GM23248 (cell line): ENCODE results near the gene HPD. TPM values are rescaled to one million over a fixed set of nuclear protein-coding genes. Genes with fewer than 3 reads are reported as not detected.

ENCODE experiments used
- DNase-seq: peaks from one replicate; pipeline ENCODE4 v3.0.0-alpha.2; 2015
- H2AFZ ChIP-seq: fragments of 200-600 bp; sonication (generic); 2 replicates; pipeline ENCODE4 v1.6.1; 2016; ENCODE audit warnings: antibody characterized with exemption
- H3F3A ChIP-seq: fragments of 200-600 bp; sonication (generic); 2 replicates; pipeline ENCODE4 v1.6.1; 2016; ENCODE audit warnings: mild to moderate bottlenecking, antibody characterized with exemption, mixed run types; ENCODE audit not compliant: insufficient read depth
- H3K27ac ChIP-seq: fragments of 200-600 bp; sonication (generic); 2 replicates; pipeline ENCODE4 v1.5.1; 2016; ENCODE audit warnings: mild to moderate bottlenecking
- H3K27me3 ChIP-seq: fragments of 200-600 bp; sonication (generic); replicated peaks from 2 replicates; pipeline ENCODE4 v1.6.1; 2016; ENCODE audit warnings: mild to moderate bottlenecking; ENCODE audit not compliant: insufficient read depth
- H3K36me3 ChIP-seq: fragments of 200-600 bp; sonication (generic); 2 replicates; pipeline ENCODE4 v1.6.1; 2016; ENCODE audit warnings: low read depth, mild to moderate bottlenecking
- H3K4me1 ChIP-seq: fragments of 200-600 bp; sonication (generic); 2 replicates; pipeline ENCODE4 v1.6.1; 2016; ENCODE audit warnings: mild to moderate bottlenecking; ENCODE audit not compliant: insufficient read depth
- H3K4me2 ChIP-seq: fragments of 200-600 bp; sonication (generic); one replicate; pipeline ENCODE4 v1.6.1; 2016; ENCODE audit warnings: mild to moderate bottlenecking; ENCODE audit not compliant: unreplicated experiment
- H3K4me3 ChIP-seq: fragments of 200-600 bp; sonication (generic); 2 replicates; pipeline ENCODE4 v1.5.1; 2016; ENCODE audit warnings: mild to moderate bottlenecking
- H3K79me2 ChIP-seq: fragments of 200-600 bp; sonication (generic); 2 replicates; pipeline ENCODE4 v1.6.1; 2016; ENCODE audit warnings: mild to moderate bottlenecking; ENCODE audit not compliant: insufficient read depth
- H3K9ac ChIP-seq: fragments of 200-600 bp; sonication (generic); 2 replicates; pipeline ENCODE4 v1.6.1; 2016; ENCODE audit warnings: mild to moderate bottlenecking
- H3K9me2 ChIP-seq: fragments of 200-600 bp; sonication (generic); 2 replicates; pipeline ENCODE4 v1.6.1; 2016; ENCODE audit warnings: mixed run types, mild to moderate bottlenecking, moderate library complexity; ENCODE audit not compliant: insufficient read depth
- H3K9me3 ChIP-seq: fragments of 200-600 bp; sonication (generic); one replicate; pipeline ENCODE4 v1.6.1; 2017; ENCODE audit warnings: low read depth
- H4K20me1 ChIP-seq: fragments of 200-600 bp; sonication (generic); 2 replicates; pipeline ENCODE4 v1.6.0; 2016; ENCODE audit not compliant: insufficient read depth
- EZH2 ChIP-seq: fragments of 200-600 bp; sonication (generic); IDR thresholded peaks from 2 replicates; pipeline ENCODE4 v1.6.1; 2018; ENCODE audit warnings: antibody characterized with exemption, mild to moderate bottlenecking; ENCODE audit not compliant: insufficient read depth, poor library complexity, severe bottlenecking
- EZH2phosphoT487 ChIP-seq: fragments of 200-600 bp; sonication (generic); IDR thresholded peaks from 2 replicates; pipeline ENCODE4 v1.6.1; 2018; ENCODE audit warnings: antibody characterized with exemption, moderate library complexity, mild to moderate bottlenecking, low read depth; ENCODE audit not compliant: insufficient read depth
- WGBS, 2 experiments: methylation state at CpG; one replicate each; pipeline ENCODE4 v1.1.6; 2015 to 2017; ENCODE audit warnings: low lambda C conversion rate in 2 of 2, low coverage in 1 of 2; ENCODE audit errors: missing lambda C conversion rate in 2 of 2; 5-methylcytosine and 5-hydroxymethylcytosine counted together
- in situ Hi-C: fragments of 300-500 bp; cut with MboI; formaldehyde crosslinking; loops from 2 replicates; pipeline ENCODE4 v1.15.0; 2020
- polyA plus RNA-seq: library from polyadenylated mRNA; unstranded; fragments of >200 nt; fragmentation: Nextera tagmentation; extraction: Ambion mirVana; gene quantifications from 2 replicates; pipeline ENCODE4 v1.2.1, GENCODE V29; 2016
- total RNA-seq: library from RNA; depleted of rRNA; stranded (reverse); fragments of >200 nt; shearing (Covaris generic); gene quantifications from 2 replicates; pipeline ENCODE4 v1.2.3, GENCODE V29; 2014

HPD gene
- total and polyA plus RNA-seq, 2 experiments from 2014 or later, result not detected

DNA sequence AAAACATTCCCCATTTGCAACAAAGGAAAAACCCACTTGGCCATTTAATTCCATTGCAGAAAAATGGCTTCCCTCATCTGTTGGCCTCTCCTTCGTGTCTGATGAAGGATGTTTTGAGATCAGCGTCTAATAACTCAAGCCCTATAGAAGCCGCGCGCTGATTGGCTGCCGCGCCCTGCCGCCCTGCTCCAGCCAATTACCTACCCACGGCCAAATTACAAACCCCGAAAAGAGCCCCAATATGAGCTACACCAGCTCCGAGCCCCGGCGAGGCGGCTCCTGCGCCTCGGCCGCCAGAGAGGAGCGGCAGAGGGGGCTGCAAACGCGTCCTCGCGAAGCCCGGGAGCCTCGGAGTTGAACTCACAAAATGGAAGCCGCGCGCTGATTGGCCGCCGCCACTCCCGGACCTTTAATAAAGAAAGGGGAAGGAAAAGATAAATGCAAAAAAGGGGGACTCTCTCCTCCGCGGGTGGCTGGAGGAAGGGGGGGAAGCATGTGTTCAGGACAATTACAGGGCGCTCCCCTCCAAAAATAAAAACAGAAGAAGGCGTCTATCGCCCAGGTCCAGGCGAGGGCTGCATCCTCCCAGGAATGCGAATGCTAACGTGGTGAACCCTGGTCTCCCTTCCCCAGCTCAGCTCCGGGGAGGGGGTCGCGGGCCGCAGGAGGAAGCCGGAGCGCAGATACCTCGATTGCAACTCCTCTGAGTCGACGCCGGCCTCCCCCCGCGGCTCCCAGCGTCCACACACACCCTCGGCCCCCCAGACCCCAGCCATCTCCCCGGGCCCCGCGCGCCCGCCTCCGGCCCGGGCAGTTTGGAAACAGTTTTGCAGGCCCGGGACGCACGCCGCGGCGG, 55.6 kb downstream of the HPD start:
- Histone ChIP-seq H3K27me3 (no peaks in the 10 kb centered on the region), H3K79me2 (peaks cover 65% of the 10 kb centered on the region), H3K4me3 (peak overlapping the region; percentile 80), H2AFZ (peak overlapping the region; percentile 80), H3F3A (peaks cover 28% of the 10 kb centered on the region), H3K9ac (peak overlapping the region; percentile 99), H3K27ac (peak overlapping the region; percentile 99), H3K36me3 (no peaks in the 10 kb centered on the region), H3K9me3 (no peaks in the 10 kb centered on the region), H3K4me1 (peaks cover 32% of the 10 kb centered on the region), H3K9me2 (no peaks in the 10 kb centered on the region), H4K20me1 (no peaks in the 10 kb centered on the region), H3K4me2 (peak overlapping the region; percentile 98)
- WGBS, 2 experiments, result 0 to 1% methylated on average over 34 to 65 of the region's 65 CpGs
- peak; percentile 93 for DNase-seq
- TF ChIP-seq EZH2phosphoT487 (no peak), EZH2 (no peak)
- in situ Hi-C loops, result no loop called here

DNA sequence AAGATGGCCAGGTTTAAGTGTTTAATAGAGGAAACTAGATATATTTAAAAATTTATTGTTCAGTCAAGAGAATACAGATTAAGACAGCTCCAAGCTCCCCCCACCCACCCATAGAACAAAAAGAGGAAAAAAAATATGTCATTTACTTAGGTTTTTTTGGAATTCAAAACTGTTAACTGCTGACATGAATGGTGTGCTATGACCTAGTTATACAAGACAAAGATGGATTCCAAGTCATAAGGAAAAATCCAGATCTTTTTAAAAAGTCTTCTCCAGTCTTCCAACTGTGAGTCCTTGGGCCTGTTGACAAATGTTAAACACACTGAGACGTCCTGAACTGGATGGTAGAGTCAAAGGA, 56.2 kb downstream of the HPD start:
- H3K79me2 ChIP-seq, result peaks cover 65% of the 10 kb centered on the region
- peak overlapping the region; percentile 80 for H2AFZ ChIP-seq
- H3F3A ChIP-seq, result peaks cover 34% of the 10 kb centered on the region
- WGBS, 2 experiments, result 0 to 6% methylated on average over 1 of the region's 1 CpG
- no peaks in the 10 kb centered on the region for H3K27me3 ChIP-seq
- H3K4me1 ChIP-seq, result peaks cover 38% of the 10 kb centered on the region
- H3K27ac ChIP-seq, result peak overlapping the region; percentile 99
- in situ Hi-C loops, result no loop called here
- DNase-seq, result no peak
- TF ChIP-seq EZH2phosphoT487 (no peak), EZH2 (no peak)
- H3K9me3 ChIP-seq, result no peaks in the 10 kb centered on the region
- no peaks in the 10 kb centered on the region for H3K9me2 ChIP-seq
- H3K36me3 ChIP-seq, result no peaks in the 10 kb centered on the region
- no peaks in the 10 kb centered on the region for H4K20me1 ChIP-seq
- H3K9ac ChIP-seq, result peak overlapping the region; percentile 99
- peak overlapping the region; percentile 80 for H3K4me3 ChIP-seq
- H3K4me2 ChIP-seq, result peak overlapping the region; percentile 98

DNA sequence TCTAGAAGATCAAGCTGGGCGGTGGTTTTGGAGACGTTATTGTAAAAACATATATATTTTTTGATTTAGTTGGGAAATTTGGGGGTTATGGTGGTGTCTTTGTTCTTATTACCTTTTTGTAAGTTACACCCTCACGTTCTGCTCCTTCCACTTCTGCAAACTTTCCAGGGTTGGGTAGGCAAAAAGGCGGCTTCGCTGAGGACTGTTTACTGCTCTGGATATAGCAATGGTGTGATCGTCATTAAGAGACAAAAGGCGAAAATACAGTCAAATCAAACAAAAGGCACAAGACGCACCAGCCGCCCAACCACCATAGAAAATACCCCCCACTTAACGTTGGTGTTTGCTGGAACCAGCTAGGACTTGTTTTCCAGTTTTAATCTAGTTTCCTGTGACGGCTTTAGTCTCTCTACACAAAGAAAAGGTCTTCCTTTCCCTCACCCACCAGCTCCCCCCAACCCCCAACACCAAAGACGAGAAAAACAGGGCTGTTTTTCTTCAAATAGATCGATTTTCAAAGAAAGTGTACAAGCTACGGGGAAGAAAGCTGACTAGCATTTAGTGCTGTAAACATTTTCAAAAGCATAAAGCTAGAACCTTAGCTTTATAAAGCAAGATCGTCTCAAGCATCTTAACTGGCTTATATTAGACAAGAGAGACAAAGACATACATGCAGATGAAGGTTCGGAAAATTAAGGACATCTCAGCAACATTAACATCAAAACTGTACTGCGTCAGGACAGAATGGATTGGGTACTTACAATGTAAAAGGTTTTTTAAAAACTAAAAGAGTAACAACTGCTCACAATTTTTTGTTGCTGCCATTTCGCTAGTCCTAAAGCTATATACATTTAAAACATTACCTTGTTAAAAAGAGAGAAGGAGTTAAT, 56.8 kb downstream of the HPD start:
- H3F3A ChIP-seq, result peaks cover 34% of the 10 kb centered on the region
- WGBS, 2 experiments, result 1 to 2% methylated on average over 18 of the region's 18 CpGs
- H3K36me3 ChIP-seq, result no peaks in the 10 kb centered on the region
- no peaks in the 10 kb centered on the region for H3K9me3 ChIP-seq
- H3K27me3 ChIP-seq, result no peaks in the 10 kb centered on the region
- peaks cover 36% of the 10 kb centered on the region for H3K4me1 ChIP-seq
- peak overlapping the region; percentile 99 for H3K9ac ChIP-seq
- TF ChIP-seq EZH2phosphoT487 (no peak), EZH2 (no peak)
- peak overlapping the region; percentile 98 for H3K4me2 ChIP-seq
- H3K79me2 ChIP-seq, result peaks cover 63% of the 10 kb centered on the region
- peak overlapping the region; percentile 99 for H3K27ac ChIP-seq
- H3K9me2 ChIP-seq, result no peaks in the 10 kb centered on the region
- peak; percentile 56 for DNase-seq
- H4K20me1 ChIP-seq, result no peaks in the 10 kb centered on the region
- peak overlapping the region; percentile 80 for H3K4me3 ChIP-seq
- in situ Hi-C loops, result no loop called here
- 0 out of 2 replicates have a peak overlapping the region, but pooled peaks have one; percentile 3 for H2AFZ ChIP-seq
